ENCODE measurements around the gene CLCF1.
A peak's percentile ranks its signal among the peaks of the same experiment; 100 is the strongest.

Gene CLCF1

DNA sequence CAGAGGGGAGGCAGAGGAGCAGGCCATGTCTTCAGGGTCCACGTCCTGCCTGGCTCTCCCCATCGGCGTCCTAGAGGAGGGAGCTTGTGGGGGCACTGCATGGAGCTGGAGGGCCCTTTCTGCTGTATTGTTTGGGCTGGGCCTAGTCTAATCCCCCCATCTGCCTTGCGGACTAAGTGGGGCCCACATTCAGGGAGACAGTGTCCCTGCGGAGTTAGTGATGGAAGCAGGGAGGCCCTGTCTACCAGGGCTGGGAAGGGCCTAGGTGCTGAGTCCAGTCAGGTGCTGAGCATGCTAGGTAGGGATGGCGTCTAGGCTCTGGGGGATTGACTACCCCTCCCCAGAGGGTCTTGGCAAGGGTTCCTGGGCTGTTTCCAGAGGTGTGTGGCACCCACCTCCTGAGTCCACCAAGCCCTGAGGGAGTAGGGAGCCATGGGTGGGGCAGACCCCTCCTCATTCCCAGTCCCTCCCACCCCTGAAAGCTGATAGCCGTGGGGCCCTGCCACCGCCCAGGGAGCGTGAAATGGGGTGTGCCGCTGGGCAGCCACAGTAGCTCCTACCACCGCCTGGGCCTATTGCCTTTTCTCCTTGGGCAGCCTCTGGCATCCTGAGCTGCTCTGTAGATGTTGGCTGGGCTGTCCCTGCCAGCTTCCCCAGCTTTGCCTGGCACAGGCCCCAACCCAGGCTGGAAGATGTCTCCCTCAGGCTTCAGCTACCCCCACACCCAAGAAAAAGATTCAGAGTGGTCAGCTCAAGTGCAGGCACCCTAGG lies 18.2 kb downstream of the CLCF1 start:
- no peak for DNase-seq

GRCh38 chr11:67354075-67355022 lies 19.0 kb downstream of the CLCF1 start:
- no peak for DNase-seq

DNA sequence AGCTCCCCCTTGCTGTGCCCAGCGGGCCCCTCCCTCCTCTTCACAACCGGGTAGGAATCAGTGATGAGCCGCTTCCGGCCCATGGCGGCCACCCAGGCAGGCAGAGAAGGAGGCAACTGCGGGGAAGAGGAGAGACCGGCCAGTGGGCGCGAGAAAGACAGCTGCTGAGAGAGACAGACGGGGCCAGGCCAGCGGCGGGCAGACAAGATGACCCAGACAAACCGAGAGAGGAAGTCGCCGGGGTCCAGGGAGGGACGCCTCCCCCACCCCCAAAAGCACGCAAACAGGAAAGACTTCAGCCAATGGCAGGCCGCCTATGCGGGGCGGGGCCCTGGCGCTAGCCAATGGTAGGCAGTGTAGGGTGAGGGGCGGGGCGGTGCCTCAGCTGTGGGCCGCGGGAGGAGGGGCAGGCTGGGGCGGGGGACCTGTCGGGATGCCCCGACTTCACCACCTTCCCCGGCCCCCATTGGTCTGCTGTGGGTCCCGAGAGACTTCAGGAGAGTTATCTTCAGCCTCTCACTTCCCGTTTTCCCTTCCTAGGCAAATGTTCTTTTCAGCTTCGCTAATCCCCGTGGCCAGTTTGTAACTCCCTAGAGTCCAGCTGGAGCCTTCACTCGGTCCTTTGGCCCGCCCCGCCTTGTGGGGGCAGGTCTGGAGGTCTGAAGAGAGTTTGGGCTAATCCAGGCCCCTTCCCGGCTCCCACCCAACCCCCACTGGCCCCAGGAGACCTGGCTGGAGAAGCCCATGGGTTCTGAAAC lies 19.9 kb downstream of the CLCF1 start, which contains the start of gene POLD4:
Gene POLD4 (minus strand): TSS at position 230 of the 758 bp plus-strand sequence. CDS start 147 bp downstream, at position 83.
- DNase-seq = peak; percentile 96

GRCh38 chr11:67352546-67353316 lies 20.7 kb downstream of the CLCF1 start:
- DNase-seq = peak; percentile 48

- peak; percentile 74 for DNase-seq
Measured at GRCh38 chr11:67351275-67352005, 22.0 kb downstream of the CLCF1 start.

GRCh38 chr11:67349928-67350465 lies 23.4 kb downstream of the CLCF1 start:
- no peak for DNase-seq

DNA sequence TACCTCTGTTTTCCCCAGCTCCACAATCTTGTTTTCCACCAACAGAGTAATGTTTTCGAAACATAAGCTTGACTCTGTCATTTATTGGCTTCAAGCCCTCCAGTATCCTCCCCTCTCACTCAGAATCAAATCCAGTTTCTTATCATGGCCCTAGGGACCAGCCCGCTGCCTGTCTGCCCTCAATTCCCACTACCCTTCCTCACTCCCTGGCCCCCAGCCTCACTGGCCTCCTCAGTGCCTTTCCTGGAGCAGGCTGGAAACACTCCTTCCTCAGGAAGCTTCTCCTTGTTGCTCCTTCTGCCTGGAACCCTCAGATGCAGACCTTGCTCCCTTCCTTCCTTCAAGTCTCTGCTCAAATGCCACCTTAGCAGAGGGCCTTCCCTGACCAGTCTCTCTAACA lies 23.9 kb downstream of the CLCF1 start:
- DNase-seq = no peak

DNA sequence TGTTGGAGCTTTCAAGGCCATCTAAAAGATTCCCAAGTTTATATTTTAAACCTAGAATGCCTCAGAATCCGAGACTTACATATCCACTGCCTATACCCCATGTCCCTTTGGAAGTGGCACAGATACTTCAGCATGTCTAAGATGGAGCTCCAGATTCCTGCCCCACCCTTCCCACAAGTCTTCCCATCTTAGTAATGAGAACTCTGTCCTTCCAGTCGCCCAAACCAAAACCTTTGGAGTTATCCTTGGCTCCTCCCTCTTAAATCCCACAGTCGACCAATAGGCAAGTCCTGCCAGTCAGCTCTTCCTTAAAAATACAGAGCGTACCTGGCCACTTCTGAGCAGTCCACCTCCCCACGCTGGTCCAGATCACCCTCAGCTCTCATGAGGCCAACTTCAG lies 24.4 kb downstream of the CLCF1 start:
- no peak for DNase-seq

GRCh38 chr11:67347964-67348749 lies 25.2 kb downstream of the CLCF1 start:
- no peak for DNase-seq

DNA sequence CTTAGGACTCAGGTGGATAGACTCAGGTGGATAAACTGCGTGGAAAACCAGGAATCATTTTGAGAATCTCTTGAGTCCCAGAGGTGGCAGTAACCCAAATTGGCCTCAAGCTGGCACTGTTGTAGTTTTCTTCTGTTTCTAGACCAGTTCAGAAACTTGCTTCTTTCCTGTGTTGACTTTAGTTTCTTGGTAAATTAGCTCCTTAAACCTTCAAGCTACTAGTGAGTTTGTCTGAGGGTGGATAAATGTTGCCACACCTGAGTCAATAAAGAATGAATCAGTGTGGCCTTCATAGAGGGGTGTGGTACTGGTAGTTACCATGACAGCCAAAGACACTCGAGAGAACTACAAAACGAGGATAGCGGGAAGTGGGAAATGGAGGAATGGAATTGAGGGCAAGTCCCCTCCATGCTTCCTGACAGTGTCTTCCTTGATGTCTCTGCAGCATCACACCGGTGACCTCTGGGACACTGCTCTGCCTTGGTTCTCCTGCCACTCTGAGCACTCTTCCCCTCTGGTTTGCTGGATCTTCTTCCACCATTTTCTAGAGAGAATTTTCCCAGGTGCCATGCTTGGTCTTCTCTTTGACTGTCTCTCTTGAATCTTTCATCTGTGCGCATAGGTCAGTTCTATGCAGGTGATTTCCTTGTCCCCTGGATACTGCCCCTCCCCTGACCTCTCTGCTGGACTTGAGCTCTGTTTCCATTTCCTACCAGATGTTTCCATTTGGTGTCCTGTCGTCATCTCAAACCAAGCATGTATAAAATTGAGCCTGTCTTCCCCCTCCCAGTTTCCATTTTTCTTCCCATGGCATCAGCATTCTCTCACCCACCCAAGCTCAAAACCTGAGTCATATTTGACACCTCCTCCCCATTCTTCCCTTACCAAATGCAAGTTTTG lies 27.2 kb downstream of the CLCF1 start:
- DNase-seq = peak; percentile 26

GRCh38 chr11:67345247-67345919 lies 28.0 kb downstream of the CLCF1 start:
- DNase-seq = no peak

DNA sequence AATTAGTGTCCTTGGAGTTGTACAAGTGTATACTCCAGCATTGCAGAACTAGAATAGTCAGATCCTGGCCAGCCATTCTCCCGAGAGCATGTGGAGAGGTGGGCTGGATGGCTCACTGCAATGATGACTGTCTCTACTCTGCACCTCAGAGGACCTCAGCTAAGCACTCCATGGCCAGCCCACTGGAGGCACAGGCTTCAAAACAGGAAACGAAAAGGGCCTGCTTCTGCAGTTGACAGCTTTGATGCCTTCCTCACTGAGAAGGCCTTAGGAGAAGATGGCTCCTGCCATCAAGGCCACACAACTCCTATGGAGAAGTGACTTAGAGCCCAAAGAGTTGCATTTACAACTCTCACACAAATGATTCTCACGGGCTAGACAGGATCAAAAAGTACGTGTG lies 29.1 kb downstream of the CLCF1 start:
- DNase-seq = no peak

GRCh38 chr11:67337257-67337656 lies 36.1 kb downstream of the CLCF1 start:
- DNase-seq = no peak

DNA sequence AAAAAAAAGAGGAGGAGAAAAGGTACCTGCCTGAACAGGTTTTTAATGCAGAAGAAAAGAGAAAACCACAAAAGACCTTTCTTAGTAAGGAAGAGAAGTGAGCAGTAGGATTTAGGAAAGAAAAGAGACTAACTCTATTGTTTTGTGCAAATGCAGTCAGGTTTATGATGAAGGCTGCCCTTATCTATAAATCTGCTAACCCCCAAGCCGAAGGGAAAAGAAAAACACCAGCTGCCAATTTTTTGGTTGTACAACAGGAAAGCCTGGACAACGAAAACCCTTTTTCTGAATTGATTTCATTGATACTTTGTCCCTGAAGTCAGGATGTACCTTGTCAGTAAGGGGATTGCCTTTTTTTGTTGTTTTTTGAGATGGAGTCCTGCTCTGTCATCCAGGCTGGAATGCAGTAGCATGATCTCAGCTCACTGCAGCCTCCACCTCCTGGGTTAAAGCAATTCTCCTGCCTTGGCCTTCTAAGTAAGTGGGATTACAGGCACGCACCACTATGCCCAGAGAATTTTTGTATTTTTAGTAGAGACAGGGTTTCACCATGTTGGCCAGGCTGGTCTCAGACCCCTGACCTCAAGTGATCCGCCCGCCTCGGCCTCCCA lies 41.2 kb downstream of the CLCF1 start:
- no peak for DNase-seq

DNA sequence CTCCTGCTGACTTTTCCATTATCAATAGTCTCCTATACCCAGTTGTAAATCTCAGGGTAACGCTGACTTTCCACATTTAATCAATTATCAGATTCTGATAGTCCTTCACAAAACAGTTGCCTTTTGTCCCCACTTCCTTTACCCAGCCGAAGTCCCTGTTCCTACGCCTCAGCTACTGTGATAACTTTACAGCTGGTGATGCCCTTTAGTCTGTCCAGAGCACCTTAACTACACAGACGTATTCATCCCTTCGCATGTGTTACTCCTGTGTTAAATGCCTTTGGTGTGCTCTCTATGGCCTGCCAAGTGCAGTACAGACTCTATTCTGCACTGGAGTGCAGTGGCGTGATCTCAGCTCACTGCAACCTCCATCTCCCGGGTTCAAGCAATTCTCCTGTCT lies 49.9 kb downstream of the CLCF1 start:
- DNase-seq = no peak

- DNase-seq = no peak
Measured at GRCh38 chr11:67322049-67322448, 51.3 kb downstream of the CLCF1 start.

GRCh38 chr11:67321313-67321871 lies 52.0 kb downstream of the CLCF1 start:
- no peak for DNase-seq

DNA sequence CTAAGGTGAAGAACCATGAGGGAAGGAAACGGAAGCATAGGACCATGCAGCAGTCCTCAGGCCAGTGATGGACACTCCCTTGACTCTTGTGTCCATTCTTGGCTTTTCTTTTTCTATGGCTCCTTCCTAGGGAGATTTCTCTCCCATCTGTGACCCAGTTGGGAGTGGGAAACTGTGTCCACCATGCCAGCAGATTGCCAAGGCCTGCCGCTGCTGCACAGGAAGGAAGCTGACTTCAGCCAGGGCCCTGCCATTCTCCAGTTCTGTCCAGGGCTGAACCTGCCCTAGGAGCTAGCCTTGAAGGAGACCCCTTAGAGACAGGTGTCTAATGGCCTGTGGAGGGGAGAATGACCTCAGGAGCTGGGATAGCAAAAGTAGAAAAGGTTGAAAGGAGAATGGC lies 52.7 kb downstream of the CLCF1 start:
- no peak for DNase-seq

All from activated CD4-positive, alpha-beta T cell treated with anti-CD3 and anti-CD28 coated beads, Interleukin-2, amount 50 U/mL, for 16 hours (primary cell).